GM23338 (cell line): ENCODE data around the gene PMAIP1.

Experiments
- CREB1 ChIP-seq: fragments of 250-450 bp; sonication (Bioruptor Pico); IDR thresholded peaks from 2 replicates; pipeline ENCODE4 v1.5.0; 2020; ENCODE audit warnings: low read depth, mild to moderate bottlenecking, moderate library complexity
- CTCF ChIP-seq, 2 experiments: fragments of 200-600 bp in 1 of 2; sonication (generic) in 1 of 2; conservative IDR thresholded peaks; 2 replicates each; pipeline versions ENCODE4 v1.5.1 to v1.6.1; 2016 to 2017; ENCODE audit warnings: antibody characterized with exemption in 2 of 2, low read depth in 2 of 2, mild to moderate bottlenecking in 2 of 2, moderate library complexity in 1 of 2
- EZH2 ChIP-seq: fragments of 200-600 bp; sonication (generic); IDR thresholded peaks from one replicate; pipeline ENCODE4 v1.8.0; 2017; ENCODE audit warnings: antibody characterized with exemption, mild to moderate bottlenecking, low read depth; ENCODE audit not compliant: unreplicated experiment
- EZH2phosphoT487 ChIP-seq: fragments of 200-600 bp; sonication (generic); IDR thresholded peaks from one replicate; pipeline ENCODE4 v1.8.1; 2018; ENCODE audit warnings: antibody characterized with exemption; ENCODE audit not compliant: unreplicated experiment
- JUNB ChIP-seq: IDR thresholded peaks from one replicate; pipeline ENCODE4 v1.6.1; 2016; ENCODE audit warnings: antibody characterized with exemption; ENCODE audit not compliant: unreplicated experiment
- POLR2AphosphoS5 ChIP-seq: IDR thresholded peaks from 2 replicates; pipeline ENCODE4 v1.6.1; 2016; ENCODE audit warnings: antibody characterized with exemption, low read depth
- REST ChIP-seq: IDR thresholded peaks from one replicate; pipeline ENCODE4 v1.6.1; 2018; ENCODE audit warnings: antibody characterized with exemption; ENCODE audit not compliant: unreplicated experiment

- TF ChIP-seq CTCF (conservative IDR thresholded peaks at IDR 0.05; ENCODE audit: low read depth in 2 of 2), result no peak
- no peak for TF ChIP-seq EZH2phosphoT487
- TF ChIP-seq JUNB, result no peak
- no peak for TF ChIP-seq EZH2
- no peak for TF ChIP-seq POLR2AphosphoS5
- TF ChIP-seq CREB1, result no peak
- no peak for TF ChIP-seq REST
Measured at GRCh38 chr18:59926131-59926530, 26.3 kb downstream of the PMAIP1 start.
